Right lobe of liver (tissue), 4 donors: ENCODE measurements around the gene ICOS.

Experiments used
- CTCF ChIP-seq, 4 donors: fragments of 200-600 bp in 3 of 4; fragments of 450-650 bp in 1 of 4; IDR thresholded peaks; one replicate each; pipeline versions ENCODE4 v1.5.1 to v1.8.0; 2016 to 2022; ENCODE audit warnings: antibody characterized with exemption in 4 of 4, mild to moderate bottlenecking in 2 of 4
- POLR2A ChIP-seq: fragments of 450-650 bp; IDR thresholded peaks from one replicate; pipeline ENCODE4 v1.6.1; 2017; ENCODE audit warnings: antibody characterized with exemption, mild to moderate bottlenecking
- donor health status: DM: no; HTN: no; CAD: no.
- donor health status: DM: no; HTN: no; CAD: no.
- donor health status: DM: no; HTN: yes; CAD: no.

GRCh38 chr2:204004912-204005311 is 68.3 kb downstream of the ICOS start:
- TF ChIP-seq CTCF (IDR thresholded peaks at IDR 0.05) (no peak), POLR2A (no peak)
